ENCODE measurements around the gene ANKH.

- TF ChIP-seq CTCF (conservative IDR thresholded peaks at IDR 0.05 in 1 of 2, IDR thresholded peaks at IDR 0.05 in 1 of 2; ENCODE audit: extremely low read depth in 1 of 2, insufficient read depth in 1 of 2, low read depth in 1 of 2, low read length in 2 of 2) (no peak), EZH2 (IDR thresholded peaks at IDR 0.05; ENCODE audit: borderline replicate concordance, low read length) (no peak)
These were observed 87.9 kb downstream of the ANKH start for GRCh38 chr5:14783691-14784090.
